Pancreas (tissue), 10 donors: Measurements from ENCODE around the gene PAFAH2. TPM values are rescaled to one million over a fixed set of nuclear protein-coding genes. Genes with fewer than 3 reads are reported as not detected.

Source experiments
- ATAC-seq, 4 donors: fragments of 200-7000 bp; cut with Tn5 transposase; one replicate each; pipeline versions ENCODE4 v1.8.0 to v1.9.1; 2020; ENCODE audit warnings: mild to moderate bottlenecking in 4 of 4, moderate library complexity in 4 of 4
- DNase-seq, 6 donors: peaks; one replicate each; pipeline ENCODE4 v3.0.0-alpha.2; 2020
- FAIRE-seq: peaks from 2 replicates; lab custom pipeline; 2012; peaks lifted over from hg19 to GRCh38; lab: Jason Lieb, UNC
- H3K27ac ChIP-seq, 4 donors: fragments of 200-600 bp; sonication (generic); 1 replicate in 3 of 4; 2 replicates in 1 of 4; pipeline versions ENCODE4 v1.5.0 to v1.8.0; 2020
- H3K27me3 ChIP-seq, 4 donors: fragments of 200-600 bp; one replicate each; pipeline ENCODE4 v1.8.0; 2021
- H3K36me3 ChIP-seq, 3 donors: fragments of 200-600 bp; sonication (generic) in 1 of 3; one replicate each; pipeline versions ENCODE4 v1.5.0 to v1.8.0; 2020 to 2021
- H3K4me1 ChIP-seq, 3 donors: fragments of 200-600 bp; one replicate each; pipeline ENCODE4 v1.8.0; 2021
- H3K4me3 ChIP-seq, 4 donors: fragments of 200-600 bp; sonication (generic) in 2 of 4; one replicate each; pipeline versions ENCODE4 v1.5.0 to v1.8.0; 2020 to 2021
- H3K9me3 ChIP-seq, 4 donors: fragments of 200-600 bp; one replicate each; pipeline ENCODE4 v1.8.0; 2021
- WGBS, 2 donors: extraction: QIAGEN DNeasy Blood & Tissue Kit; methylation state at CpG; one replicate each; pipeline ENCODE4 v1.1.7; 2013; 5-methylcytosine and 5-hydroxymethylcytosine counted together
- intact Hi-C, 3 donors: fragments of 100-400 bp; cut with DNase I; formaldehyde crosslinking; loops; one replicate each; pipeline versions ENCODE4 v1.11.1 to v1.14.2; 2022
- polyA plus RNA-seq, 2 donors: library from polyadenylated mRNA; stranded (reverse); fragments of 200-250 nt; gene quantifications; one replicate each; pipeline ENCODE4 v1.2.3, GENCODE V29; 2013
- total RNA-seq, 6 donors: library from RNA; stranded (reverse); fragmentation: NEBNext Ultra II Directional in 4 of 6; extraction: Animal tissue kit (Norgen Biotek cat#: 25700) in 4 of 6; gene quantifications; one replicate each; pipeline versions ENCODE4 v1.2.1 to v1.2.4, GENCODE V29; 2021 to 2023
- TF ChIP-seq, protein P1 (sequence below), 4 donors: fragments of 200-600 bp; sonication (generic) in 3 of 4; IDR thresholded peaks; one replicate each; pipeline versions ENCODE4 v1.5.0 to v1.8.0; 2021; ENCODE audit warnings: antibody characterized with exemption in 4 of 4
- donor health status: healthy with polysubstance abuse.
- donor health status: DM: no; HTN: no; CAD: no; lungs with moderate emphysema.
- donor health status: DM: no; HTN: no; CAD: no.
- donor health status: control.
- donor health status: control.
- donor health status: Bipolar disorder and iron deficiency.
- donor health status: DM: yes; HTN: yes; CAD: no.
- donor health status: DM: no; HTN: no; CAD: no.
- donor health status: DM: no; HTN: no; CAD: no.
- donor health status: DM: yes; HTN: yes; CAD: no.

Gene PAFAH2
- total and polyA plus RNA-seq, 8 donors: 11.0 to 20.9 (median 15.3) TPM

DNA sequence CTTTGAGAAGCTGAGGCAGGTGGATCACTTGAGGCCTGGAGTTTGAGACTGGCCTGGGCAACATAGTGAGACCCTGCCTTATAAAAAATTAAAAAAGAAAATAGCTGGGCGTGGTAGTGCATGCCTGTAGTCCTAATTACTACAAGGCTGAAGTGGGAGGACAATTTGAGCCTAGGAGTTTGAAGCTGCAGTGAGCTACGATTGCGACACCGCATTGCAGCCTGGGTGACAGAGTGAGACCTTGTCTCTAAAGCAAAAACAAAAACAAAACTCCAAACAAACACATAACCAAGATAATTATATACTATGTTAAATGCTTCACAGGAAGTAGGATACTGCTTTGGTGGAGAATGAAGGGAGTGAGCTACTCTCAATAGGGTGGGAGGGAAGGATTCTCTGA is 5.4 kb upstream of the PAFAH2 start:
- WGBS, 2 donors: 88 to 92% methylated on average over 4 of the region's 4 CpGs
- Histone ChIP-seq H3K9me3 (no peaks in the 10 kb centered on the region), H3K4me1 (peaks cover 0 to 4% (median 0%) of the 10 kb centered on the region in 3 donors), H3K4me3 (no peak overlapping the region), H3K27me3 (no peaks in the 10 kb centered on the region), H3K27ac (no peak overlapping the region), H3K36me3 (no peaks in the 10 kb centered on the region)
- ATAC-seq (no peak), DNase-seq (no peak), FAIRE-seq (no peak)
- intact Hi-C loops: loop anchor here in 2 of 3 donors (5.0 to 10.0 kb wide), 3 partner anchors 106 to 168 kb away; no protein-coding TSS in a partner anchor
- TF ChIP-seq, protein P1, sequence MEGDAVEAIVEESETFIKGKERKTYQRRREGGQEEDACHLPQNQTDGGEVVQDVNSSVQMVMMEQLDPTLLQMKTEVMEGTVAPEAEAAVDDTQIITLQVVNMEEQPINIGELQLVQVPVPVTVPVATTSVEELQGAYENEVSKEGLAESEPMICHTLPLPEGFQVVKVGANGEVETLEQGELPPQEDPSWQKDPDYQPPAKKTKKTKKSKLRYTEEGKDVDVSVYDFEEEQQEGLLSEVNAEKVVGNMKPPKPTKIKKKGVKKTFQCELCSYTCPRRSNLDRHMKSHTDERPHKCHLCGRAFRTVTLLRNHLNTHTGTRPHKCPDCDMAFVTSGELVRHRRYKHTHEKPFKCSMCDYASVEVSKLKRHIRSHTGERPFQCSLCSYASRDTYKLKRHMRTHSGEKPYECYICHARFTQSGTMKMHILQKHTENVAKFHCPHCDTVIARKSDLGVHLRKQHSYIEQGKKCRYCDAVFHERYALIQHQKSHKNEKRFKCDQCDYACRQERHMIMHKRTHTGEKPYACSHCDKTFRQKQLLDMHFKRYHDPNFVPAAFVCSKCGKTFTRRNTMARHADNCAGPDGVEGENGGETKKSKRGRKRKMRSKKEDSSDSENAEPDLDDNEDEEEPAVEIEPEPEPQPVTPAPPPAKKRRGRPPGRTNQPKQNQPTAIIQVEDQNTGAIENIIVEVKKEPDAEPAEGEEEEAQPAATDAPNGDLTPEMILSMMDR (IDR thresholded peaks at IDR 0.05): no peak

DNA sequence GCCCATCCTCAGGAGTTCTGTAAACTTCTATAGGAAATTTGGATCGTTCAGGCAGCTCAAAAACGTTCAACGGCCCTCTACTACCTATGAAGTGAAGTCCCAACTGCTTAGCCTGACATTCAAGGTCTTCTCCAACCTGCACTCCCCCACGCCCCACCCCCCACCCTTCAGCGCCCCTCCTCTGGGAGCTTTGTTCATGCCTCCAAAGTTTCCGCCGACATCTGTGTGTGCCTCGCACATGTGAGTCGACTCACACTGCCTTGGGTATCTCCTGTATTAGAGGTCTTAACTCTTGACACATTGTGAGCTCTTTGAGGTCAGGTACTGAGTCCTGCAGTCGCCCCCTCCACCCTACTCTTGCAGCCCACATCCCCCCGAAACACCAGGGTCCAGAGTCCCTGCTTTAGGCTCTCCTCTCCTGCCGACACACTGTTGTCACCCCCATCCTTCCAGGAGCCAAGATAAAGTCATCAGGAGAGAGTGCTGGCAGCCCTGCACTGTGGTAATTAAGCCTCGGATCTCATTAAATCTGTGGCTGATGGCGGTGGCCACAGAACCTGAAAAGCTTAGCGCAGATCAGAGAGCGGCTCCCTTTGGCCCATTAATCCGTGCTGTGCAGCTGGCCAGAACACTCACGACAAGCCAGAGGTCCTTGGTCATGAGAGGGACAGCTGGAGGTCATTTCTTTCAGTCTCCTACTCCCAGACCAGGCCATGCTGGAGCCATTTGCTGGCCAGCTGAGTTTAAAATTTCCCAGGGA is 1.4 kb upstream of the PAFAH2 start:
- H3K36me3 ChIP-seq: no peaks in the 10 kb centered on the region
- H3K27ac ChIP-seq: no peak overlapping the region
- ATAC-seq: no peak
- no peaks in the 10 kb centered on the region for H3K9me3 ChIP-seq
- DNase-seq: peak in 1 of 6 donors; percentile 21
- H3K27me3 ChIP-seq: no peaks in the 10 kb centered on the region
- WGBS, 2 donors: 77 to 85% methylated on average over 18 of the region's 18 CpGs
- H3K4me3 ChIP-seq: no peak overlapping the region
- FAIRE-seq: no peak
- TF ChIP-seq, protein P1 (IDR thresholded peaks at IDR 0.05): no peak
- intact Hi-C loops: loop anchor here in 1 of 3 donors (10.0 kb wide), 2 partner anchors 104 to 164 kb away; no protein-coding TSS in a partner anchor
- H3K4me1 ChIP-seq: peaks cover 0 to 14% (median 0%) of the 10 kb centered on the region in 3 donors

DNA sequence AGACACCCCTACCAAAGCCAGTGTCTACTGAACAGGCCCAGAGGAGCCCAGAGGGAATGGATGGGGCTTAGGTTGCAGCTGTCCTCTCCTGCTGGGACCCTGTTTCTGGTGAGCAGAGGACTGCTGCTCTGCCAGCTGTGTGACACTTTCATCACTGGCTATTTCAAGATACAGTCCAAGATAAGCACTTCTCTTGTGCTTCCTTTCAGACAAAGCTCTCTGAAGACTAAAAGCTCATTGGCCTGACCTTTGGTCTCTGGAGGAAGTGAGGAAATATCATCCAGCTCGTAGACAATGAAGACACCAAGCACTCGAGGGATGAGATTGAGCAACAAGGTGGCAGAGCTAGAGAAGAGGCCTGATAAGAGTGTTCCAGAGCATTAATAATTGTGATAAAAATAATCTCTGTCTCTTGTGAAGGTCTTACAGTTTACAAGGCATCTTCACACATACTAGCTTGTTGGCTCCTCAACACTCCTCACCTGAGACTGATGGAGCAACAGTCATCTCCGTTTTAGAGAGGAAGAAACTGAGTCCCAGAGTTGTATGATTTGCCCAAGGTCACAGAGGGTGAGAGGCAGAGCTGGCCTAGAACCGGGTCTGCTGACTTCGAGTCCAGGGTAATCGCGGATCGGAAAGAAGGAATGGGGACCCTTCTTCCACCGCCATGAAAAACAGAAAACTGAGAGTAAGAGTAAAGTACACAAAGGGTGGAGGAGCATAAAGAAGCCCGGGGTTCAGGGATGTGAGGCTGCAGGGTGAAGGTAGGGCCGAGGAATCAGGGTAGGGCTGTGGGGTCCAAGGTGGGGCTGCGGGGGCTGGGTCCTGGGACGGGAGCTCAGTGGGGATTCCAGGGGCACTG is 666 bp downstream of the PAFAH2 start:
- intact Hi-C loops: loop anchor here in 1 of 3 donors (10.0 kb wide), 2 partner anchors 102 to 162 kb away; no protein-coding TSS in a partner anchor
- FAIRE-seq (no peak), ATAC-seq (peak in 1 of 4 donors; percentile 26), DNase-seq (peak in 1 of 6 donors; percentile 69)
- Histone ChIP-seq H3K36me3 (no peaks in the 10 kb centered on the region), H3K4me3 (peak overlapping the region; percentile 38 to 71 (median 58)), H3K27ac (peak overlapping the region in 3 of 4 donors; percentile 57 to 86 (median 85)), H3K4me1 (peaks cover 0 to 14% (median 0%) of the 10 kb centered on the region in 3 donors), H3K27me3 (no peaks in the 10 kb centered on the region), H3K9me3 (no peaks in the 10 kb centered on the region)
- TF ChIP-seq, protein P1 (IDR thresholded peaks at IDR 0.05): no peak
- 0 to 1% methylated on average over 13 of the region's 13 CpGs for WGBS, 2 donors

DNA sequence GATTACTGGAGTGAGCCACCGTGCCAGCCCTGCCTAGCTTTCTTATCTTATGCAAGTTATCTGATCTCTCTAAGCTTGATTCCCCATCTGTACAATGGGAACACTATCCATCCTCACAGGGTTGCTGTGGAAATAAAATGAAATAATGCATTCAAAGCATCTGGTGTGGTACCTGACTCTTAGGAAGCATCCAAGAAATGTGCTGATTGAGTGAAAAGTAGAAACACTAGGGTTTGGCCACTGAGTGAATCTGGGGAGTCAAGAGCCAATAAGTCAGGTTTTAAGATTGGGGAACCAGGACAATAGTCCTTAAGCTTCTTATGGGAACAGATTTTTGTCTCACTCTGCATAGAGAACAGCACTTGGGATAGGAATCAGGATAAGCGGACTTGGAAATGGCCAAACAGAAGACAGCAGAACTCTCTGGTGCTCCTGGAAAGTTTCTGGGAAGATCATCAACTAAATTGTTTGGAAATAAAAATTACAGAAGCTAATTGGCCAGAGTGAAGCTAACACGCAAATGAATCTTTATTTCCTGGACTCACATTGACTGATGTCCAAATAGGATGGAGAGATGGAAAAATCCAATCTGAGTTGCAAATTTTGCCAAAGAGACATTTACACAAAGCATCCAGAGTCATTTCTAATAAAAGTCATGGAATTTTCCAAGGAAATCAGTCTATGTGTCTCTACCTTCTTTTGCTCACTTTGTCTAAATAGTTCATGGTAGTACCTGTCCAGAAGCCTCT is 3.3 kb downstream of the PAFAH2 start:
- 91 to 95% methylated on average over 3 of the region's 3 CpGs for WGBS, 2 donors

More for the DNA sequence above, 3.3 kb downstream of the PAFAH2 start:
- no peak overlapping the region for H3K27ac ChIP-seq
- no peaks in the 10 kb centered on the region for H3K27me3 ChIP-seq
- intact Hi-C loops: loop anchor here in 2 of 3 donors (5.0 to 10.0 kb wide), 3 partner anchors 87 to 160 kb away; partner anchors contain the start of gene STMN1 (in 1 of the 2)
- TF ChIP-seq, protein P1 (IDR thresholded peaks at IDR 0.05): no peak
- no peak for ATAC-seq
- no peak for DNase-seq
- H3K36me3 ChIP-seq: peaks cover 0 to 7% (median 0%) of the 10 kb centered on the region in 3 donors
- H3K9me3 ChIP-seq: no peaks in the 10 kb centered on the region
- FAIRE-seq: no peak
- H3K4me1 ChIP-seq: peaks cover 0 to 14% (median 0%) of the 10 kb centered on the region in 3 donors
- H3K4me3 ChIP-seq: no peak overlapping the region
